HepG2 (cell line): ENCODE data around the gene KRTAP3-3. TPM values are rescaled to one million over a fixed set of nuclear protein-coding genes. Genes with fewer than 3 reads are reported as not detected.

Experiments used
- ATF1 ChIP-seq: IDR thresholded peaks from 2 replicates; pipeline ENCODE4 v1.6.1; 2016; ENCODE audit warnings: mild to moderate bottlenecking, control low read depth
- DNMT1 ChIP-seq: sonication (generic); formaldehyde crosslinking; IDR thresholded peaks from 2 replicates; pipeline ENCODE4 v1.5.1; 2020; ENCODE audit warnings: mild to moderate bottlenecking, missing genetic modification reagents
- DPF2 ChIP-seq: sonication (generic); formaldehyde crosslinking; IDR thresholded peaks from 2 replicates; pipeline ENCODE4 v1.4.0; 2020; ENCODE audit warnings: mild to moderate bottlenecking, low read depth, missing genetic modification reagents, borderline replicate concordance
- EZH2 ChIP-seq: conservative IDR thresholded peaks from 2 replicates; pipeline ENCODE4 v1.6.1; 2012; ENCODE audit warnings: mild to moderate bottlenecking, low read depth, low read length, moderate library complexity
- FOXK2 ChIP-seq: fragments of 450-650 bp; IDR thresholded peaks from 2 replicates; pipeline ENCODE4 v1.6.1; 2016
- FOXO1 ChIP-seq: sonication (generic); formaldehyde crosslinking; IDR thresholded peaks from 2 replicates; pipeline ENCODE4 v1.4.0; 2020; ENCODE audit warnings: missing genetic modification reagents
- HDAC2 ChIP-seq: sonication (generic); formaldehyde crosslinking; IDR thresholded peaks from 2 replicates; pipeline ENCODE4 v1.4.0; 2020; ENCODE audit warnings: missing genetic modification reagents
- KLF15 ChIP-seq: sonication (generic); formaldehyde crosslinking; IDR thresholded peaks from 2 replicates; pipeline ENCODE4 v1.8.1; 2023; ENCODE audit warnings: borderline replicate concordance, mild to moderate bottlenecking, inconsistent platforms, missing genetic modification reagents, mixed read lengths
- MAFK ChIP-seq, 2 experiments: IDR thresholded peaks in 1 of 2; conservative IDR thresholded peaks in 1 of 2; 2 replicates each; pipeline ENCODE4 v1.6.1; 2011; ENCODE audit warnings: improper control_type of control experiment in 2 of 2, low read length in 2 of 2
- MLLT10 ChIP-seq: sonication (generic); formaldehyde crosslinking; IDR thresholded peaks from 2 replicates; pipeline ENCODE4 v1.4.0; 2020; ENCODE audit warnings: missing genetic modification reagents
- NR2F2 ChIP-seq: IDR thresholded peaks from 2 replicates; pipeline ENCODE4 v1.6.1; 2012; ENCODE audit warnings: low read depth, inconsistent platforms, borderline replicate concordance
- PAWR ChIP-seq: sonication (generic); formaldehyde crosslinking; IDR thresholded peaks from 2 replicates; pipeline ENCODE4 v1.4.0; 2020; ENCODE audit warnings: missing genetic modification reagents, mild to moderate bottlenecking, borderline replicate concordance
- PHF8 ChIP-seq: sonication (generic); formaldehyde crosslinking; IDR thresholded peaks from 2 replicates; pipeline ENCODE4 v1.5.0; 2020; ENCODE audit warnings: missing genetic modification reagents
- PRMT3 ChIP-seq: sonication (generic); formaldehyde crosslinking; IDR thresholded peaks from 2 replicates; pipeline ENCODE4 v1.8.1; 2022; ENCODE audit warnings: low read depth, mild to moderate bottlenecking, moderate library complexity, missing genetic modification reagents, borderline replicate concordance
- SAP130 ChIP-seq: IDR thresholded peaks from 2 replicates; pipeline ENCODE4 v1.6.1; 2016; ENCODE audit warnings: low read depth
- SATB2 ChIP-seq: sonication (generic); formaldehyde crosslinking; IDR thresholded peaks from 2 replicates; pipeline ENCODE4 v1.5.0; 2020; ENCODE audit warnings: missing genetic modification reagents
- SKI ChIP-seq: fragments of 450-650 bp; IDR thresholded peaks from one replicate; pipeline ENCODE4 v1.6.1; 2018; ENCODE audit warnings: mild to moderate bottlenecking; ENCODE audit not compliant: partially characterized antibody
- SMAD9 ChIP-seq: sonication (generic); formaldehyde crosslinking; IDR thresholded peaks from 2 replicates; pipeline ENCODE4 v1.5.1; 2020; ENCODE audit warnings: mild to moderate bottlenecking, missing genetic modification reagents
- TBL1XR1 ChIP-seq: fragments of 150-350 bp; IDR thresholded peaks from 2 replicates; pipeline ENCODE4 v1.6.1; 2014; ENCODE audit warnings: borderline replicate concordance, low read length; ENCODE audit not compliant: partially characterized antibody
- TCF7L2 ChIP-seq: IDR thresholded peaks from 2 replicates; pipeline ENCODE4 v1.6.1; 2011; ENCODE audit warnings: mild to moderate bottlenecking, low read depth, low read length, moderate library complexity
- TGIF2 ChIP-seq: IDR thresholded peaks from 2 replicates; pipeline ENCODE4 v1.6.1; 2016; ENCODE audit warnings: control low read depth, missing compliant biosample characterization
- THAP11 ChIP-seq: IDR thresholded peaks from 2 replicates; pipeline ENCODE4 v1.6.1; 2016; ENCODE audit warnings: missing biosample characterization, missing genetic modification reagents
- ZBTB7A ChIP-seq: sonication (generic); formaldehyde crosslinking; IDR thresholded peaks from 2 replicates; pipeline ENCODE4 v1.8.0; 2022; ENCODE audit warnings: mild to moderate bottlenecking, missing genetic modification reagents
- ZC3H13 ChIP-seq: sonication (generic); formaldehyde crosslinking; IDR thresholded peaks from 2 replicates; pipeline ENCODE4 v1.8.1; 2023; ENCODE audit warnings: mild to moderate bottlenecking, missing genetic modification reagents, moderate library complexity
- ZNF225 ChIP-seq: sonication (generic); formaldehyde crosslinking; IDR thresholded peaks from 2 replicates; pipeline ENCODE4 v1.4.0; 2020; ENCODE audit warnings: mild to moderate bottlenecking, missing genetic modification reagents
- ZNF251 ChIP-seq: sonication (generic); formaldehyde crosslinking; IDR thresholded peaks from 2 replicates; pipeline ENCODE4 v1.9.0; 2021; ENCODE audit warnings: mild to moderate bottlenecking, missing genetic modification reagents
- ZNF788 ChIP-seq: sonication (generic); formaldehyde crosslinking; IDR thresholded peaks from 2 replicates; pipeline ENCODE4 v1.5.0; 2020; ENCODE audit warnings: mild to moderate bottlenecking, missing genetic modification reagents, borderline replicate concordance
- ZNF839 ChIP-seq: sonication (generic); formaldehyde crosslinking; IDR thresholded peaks from 2 replicates; pipeline ENCODE4 v1.4.0; 2020; ENCODE audit warnings: missing genetic modification reagents, mild to moderate bottlenecking, borderline replicate concordance
- polyA plus RNA-seq, 8 experiments: library from polyadenylated mRNA; depleted of rRNA in 3 of 8; stranded (reverse) in 7 of 8; unstranded in 1 of 8; fragments of >200 nt; fragmentation: Illumina TruSeq in 4 of 8; extraction: Trizol in 4 of 8; gene quantifications; 2 replicates each; pipeline versions ENCODE4 v1.2.1 to v1.2.3, GENCODE V29; 2011 to 2016; ENCODE audit warnings: low read depth in 4 of 8, missing spikeins in 1 of 8, mixed read lengths in 1 of 8; ENCODE audit not compliant: insufficient read depth in 1 of 8
- total RNA-seq, 5 experiments: library from RNA; depleted of rRNA; stranded (reverse); fragments of >200 nt; fragmentation: Illumina TruSeq; extraction: Trizol; gene quantifications; 2 replicates each; pipeline ENCODE4 v1.2.3, GENCODE V29; 2016; ENCODE audit warnings: low read depth in 1 of 5
- TF ChIP-seq, protein P1 (sequence below): sonication (generic); formaldehyde crosslinking; IDR thresholded peaks from 2 replicates; pipeline ENCODE4 v1.8.0; 2022; ENCODE audit warnings: mild to moderate bottlenecking, missing genetic modification reagents, moderate library complexity
- TF ChIP-seq, protein P2 (sequence below): sonication (generic); formaldehyde crosslinking; IDR thresholded peaks from 2 replicates; pipeline ENCODE4 v1.4.0; 2020; ENCODE audit warnings: missing genetic modification reagents

KRTAP3-3 gene
- total and polyA plus RNA-seq, 2 of the 13 experiments (the other 11 are each of a cell fraction or from before 2014, with no cell fraction given), result not detected

DNA sequence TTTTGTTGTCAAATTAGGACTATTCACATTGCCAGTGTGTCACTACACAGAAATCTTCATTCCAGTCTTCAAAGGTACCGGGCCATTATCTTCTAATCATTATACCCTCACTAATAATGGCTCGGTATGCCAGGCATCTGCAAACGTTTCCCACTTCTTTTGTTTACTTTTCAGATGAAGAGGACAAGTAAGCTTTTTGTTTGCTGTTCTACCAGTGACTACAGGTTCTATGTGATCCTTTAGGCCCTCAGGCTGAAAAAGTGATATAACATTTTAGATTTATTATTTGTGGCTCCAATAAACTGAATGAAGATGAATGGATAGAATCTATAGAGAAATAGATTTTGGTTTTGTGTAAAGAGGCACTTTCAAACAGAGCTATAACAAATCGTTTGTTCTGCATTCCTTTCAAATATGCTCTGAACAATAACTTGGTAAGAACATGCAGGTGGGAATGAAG, 15.4 kb upstream of the KRTAP3-3 start (continued):
- peak; percentile 70; the same call in 1 of the 2 replicates for TF ChIP-seq NR2F2
- no peak for TF ChIP-seq FOXK2
- TF ChIP-seq TCF7L2, result peak; percentile 83
- no peak for TF ChIP-seq KLF15 (CRISPR knock-in tag)
- TF ChIP-seq SKI, result peak; percentile 20
- TF ChIP-seq SATB2 (CRISPR knock-in tag), result peak; percentile 95
- TF ChIP-seq MLLT10, result no peak
- TF ChIP-seq PRMT3 (CRISPR knock-in tag), result no peak
- peak; percentile 69; the same call in 1 of the 2 replicates for TF ChIP-seq ATF1 (CRISPR knock-in tag)
- peak; percentile 23; the same call in 1 of the 2 replicates for TF ChIP-seq THAP11
- TF ChIP-seq ZBTB7A (CRISPR knock-in tag), result no peak
- no peak for TF ChIP-seq PHF8
- TF ChIP-seq ZC3H13, result no peak
- TF ChIP-seq ZNF788 (CRISPR knock-in tag), result no peak
- peak; percentile 66; the same call in 1 of the 2 replicates for TF ChIP-seq DPF2 (CRISPR knock-in tag)
- no peak for TF ChIP-seq SMAD9 (CRISPR knock-in tag)
- TF ChIP-seq FOXO1 (CRISPR knock-in tag), result peak; percentile 71; the same call in 1 of the 2 replicates
- peak; percentile 90 for TF ChIP-seq HDAC2
- TF ChIP-seq, protein P1, sequence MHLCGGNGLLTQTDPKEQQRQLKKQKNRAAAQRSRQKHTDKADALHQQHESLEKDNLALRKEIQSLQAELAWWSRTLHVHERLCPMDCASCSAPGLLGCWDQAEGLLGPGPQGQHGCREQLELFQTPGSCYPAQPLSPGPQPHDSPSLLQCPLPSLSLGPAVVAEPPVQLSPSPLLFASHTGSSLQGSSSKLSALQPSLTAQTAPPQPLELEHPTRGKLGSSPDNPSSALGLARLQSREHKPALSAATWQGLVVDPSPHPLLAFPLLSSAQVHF, result no peak
- TF ChIP-seq ZNF225 (CRISPR knock-in tag), result no peak
- no peak for TF ChIP-seq PAWR (CRISPR knock-in tag)
- TF ChIP-seq TGIF2, result no peak
- TF ChIP-seq, protein P2, sequence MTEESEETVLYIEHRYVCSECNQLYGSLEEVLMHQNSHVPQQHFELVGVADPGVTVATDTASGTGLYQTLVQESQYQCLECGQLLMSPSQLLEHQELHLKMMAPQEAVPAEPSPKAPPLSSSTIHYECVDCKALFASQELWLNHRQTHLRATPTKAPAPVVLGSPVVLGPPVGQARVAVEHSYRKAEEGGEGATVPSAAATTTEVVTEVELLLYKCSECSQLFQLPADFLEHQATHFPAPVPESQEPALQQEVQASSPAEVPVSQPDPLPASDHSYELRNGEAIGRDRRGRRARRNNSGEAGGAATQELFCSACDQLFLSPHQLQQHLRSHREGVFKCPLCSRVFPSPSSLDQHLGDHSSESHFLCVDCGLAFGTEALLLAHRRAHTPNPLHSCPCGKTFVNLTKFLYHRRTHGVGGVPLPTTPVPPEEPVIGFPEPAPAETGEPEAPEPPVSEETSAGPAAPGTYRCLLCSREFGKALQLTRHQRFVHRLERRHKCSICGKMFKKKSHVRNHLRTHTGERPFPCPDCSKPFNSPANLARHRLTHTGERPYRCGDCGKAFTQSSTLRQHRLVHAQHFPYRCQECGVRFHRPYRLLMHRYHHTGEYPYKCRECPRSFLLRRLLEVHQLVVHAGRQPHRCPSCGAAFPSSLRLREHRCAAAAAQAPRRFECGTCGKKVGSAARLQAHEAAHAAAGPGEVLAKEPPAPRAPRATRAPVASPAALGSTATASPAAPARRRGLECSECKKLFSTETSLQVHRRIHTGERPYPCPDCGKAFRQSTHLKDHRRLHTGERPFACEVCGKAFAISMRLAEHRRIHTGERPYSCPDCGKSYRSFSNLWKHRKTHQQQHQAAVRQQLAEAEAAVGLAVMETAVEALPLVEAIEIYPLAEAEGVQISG (CRISPR knock-in tag), result no peak
- no peak for TF ChIP-seq ZNF251 (CRISPR knock-in tag)
- no peak for TF ChIP-seq EZH2
- peak; percentile 59 for TF ChIP-seq SAP130
- peak; percentile 69 for TF ChIP-seq TBL1XR1
- TF ChIP-seq DNMT1, result no peak
- peak in 1 of 2 experiments; percentile 10; a peak in 1 of 4 replicates for TF ChIP-seq MAFK (conservative IDR thresholded peaks at IDR 0.05 in 1 of 2, IDR thresholded peaks at IDR 0.05 in 1 of 2; ENCODE audit: low read length in 2 of 2)
- TF ChIP-seq ZNF839, result no peak
